H9 (cell line): ENCODE data around the gene DCST1. TPM values are rescaled to one million over a fixed set of nuclear protein-coding genes. Genes with fewer than 3 reads are reported as not detected.

ENCODE experiments used
- DNase-seq: peaks from one replicate; pipeline ENCODE4 v3.0.0-alpha.2; 2017
- H2AFZ ChIP-seq: one replicate; pipeline ENCODE4 v1.6.1; 2013; ENCODE audit warnings: mild to moderate bottlenecking, low read length, control low read depth, moderate library complexity
- H2AK5ac ChIP-seq: 2 replicates; pipeline ENCODE4 v1.6.1; 2013; ENCODE audit warnings: low read length, control low read depth, mixed read lengths; ENCODE audit not compliant: insufficient read length
- H2BK120ac ChIP-seq: one replicate; pipeline ENCODE4 v1.6.1; 2013; ENCODE audit warnings: low read depth, mild to moderate bottlenecking, low read length, control low read depth, inconsistent platforms; ENCODE audit not compliant: poor library complexity, severe bottlenecking
- H2BK12ac ChIP-seq: 2 replicates; pipeline ENCODE4 v1.6.1; 2013; ENCODE audit warnings: low read length, control low read depth, mixed read lengths, low read depth; ENCODE audit not compliant: insufficient read length
- H2BK15ac ChIP-seq: 2 replicates; pipeline ENCODE4 v1.6.1; 2013; ENCODE audit warnings: low read depth, low read length, control low read depth
- H2BK20ac ChIP-seq: one replicate; pipeline ENCODE4 v1.6.1; 2013; ENCODE audit warnings: low read depth, mild to moderate bottlenecking, low read length, control low read depth, inconsistent platforms; ENCODE audit not compliant: poor library complexity, severe bottlenecking
- H2BK5ac ChIP-seq: 2 replicates; pipeline ENCODE4 v1.6.1; 2013; ENCODE audit warnings: low read length, control low read depth, mixed read lengths; ENCODE audit not compliant: insufficient read length
- H3K14ac ChIP-seq: 2 replicates; pipeline ENCODE4 v1.6.1; 2013; ENCODE audit warnings: low read length, control low read depth; ENCODE audit not compliant: insufficient read depth
- H3K18ac ChIP-seq: 2 replicates; pipeline ENCODE4 v1.6.1; 2013; ENCODE audit warnings: low read depth, mild to moderate bottlenecking, mixed read lengths, low read length, control low read depth; ENCODE audit not compliant: insufficient read length
- H3K23ac ChIP-seq: 2 replicates; pipeline ENCODE4 v1.6.1; 2013; ENCODE audit warnings: low read length, control low read depth, mixed read lengths, low read depth; ENCODE audit not compliant: insufficient read length
- H3K23me2 ChIP-seq: 2 replicates; pipeline ENCODE4 v1.6.1; 2013; ENCODE audit warnings: low read depth, mild to moderate bottlenecking, mixed read lengths, low read length, control low read depth; ENCODE audit not compliant: insufficient read length, poor library complexity, severe bottlenecking
- H3K27ac ChIP-seq: 2 replicates; pipeline ENCODE4 v1.5.1; 2013; ENCODE audit warnings: low read length, control low read depth, mixed read lengths, low read depth; ENCODE audit not compliant: insufficient read length
- H3K27me3 ChIP-seq: 2 replicates; pipeline ENCODE4 v1.6.1; 2013; ENCODE audit warnings: low read length, control low read depth, inconsistent platforms; ENCODE audit not compliant: insufficient read depth
- H3K4ac ChIP-seq: 2 replicates; pipeline ENCODE4 v1.6.1; 2013; ENCODE audit warnings: low read depth, mild to moderate bottlenecking, control low read depth, inconsistent platforms, low read length, moderate library complexity
- H3K4me1 ChIP-seq: 2 replicates; pipeline ENCODE4 v1.6.1; 2013; ENCODE audit warnings: low read length, control low read depth, inconsistent platforms; ENCODE audit not compliant: insufficient read depth
- H3K4me2 ChIP-seq: 2 replicates; pipeline ENCODE4 v1.6.1; 2013; ENCODE audit warnings: low read length, control low read depth, mixed read lengths; ENCODE audit not compliant: insufficient read length, insufficient read depth
- H3K56ac ChIP-seq: 2 replicates; pipeline ENCODE4 v1.6.1; 2013; ENCODE audit warnings: low read depth, mild to moderate bottlenecking, mixed read lengths, low read length, control low read depth; ENCODE audit not compliant: insufficient read length
- H3K79me1 ChIP-seq: 2 replicates; pipeline ENCODE4 v1.6.1; 2013; ENCODE audit warnings: low read depth, mild to moderate bottlenecking, moderate library complexity, low read length, control low read depth, inconsistent platforms; ENCODE audit not compliant: insufficient read depth, poor library complexity, severe bottlenecking
- H3K79me2 ChIP-seq: 2 replicates; pipeline ENCODE4 v1.6.1; 2013; ENCODE audit warnings: low read length, control low read depth, inconsistent platforms; ENCODE audit not compliant: insufficient read depth
- H3K9ac ChIP-seq: 2 replicates; pipeline ENCODE4 v1.6.1; 2013; ENCODE audit warnings: low read length, control low read depth, mixed read lengths; ENCODE audit not compliant: insufficient read length; ENCODE audit errors: extremely low read depth
- H3K9me3 ChIP-seq: one replicate; pipeline ENCODE4 v1.6.1; 2013; ENCODE audit warnings: low read depth, low read length, inconsistent platforms; ENCODE audit not compliant: control insufficient read depth
- H3T11ph ChIP-seq: one replicate; pipeline ENCODE4 v1.6.1; 2013; ENCODE audit warnings: mild to moderate bottlenecking, low read length, control low read depth, inconsistent platforms
- H4K20me1 ChIP-seq: one replicate; pipeline ENCODE4 v1.6.1; 2013; ENCODE audit not compliant: control insufficient read depth, insufficient read length, insufficient read depth
- H4K5ac ChIP-seq: 2 replicates; pipeline ENCODE4 v1.6.1; 2013; ENCODE audit warnings: low read depth, mild to moderate bottlenecking, mixed read lengths, low read length, control low read depth; ENCODE audit not compliant: insufficient read length
- H4K8ac ChIP-seq: replicated peaks from 2 replicates; pipeline ENCODE4 v1.6.1; 2013; ENCODE audit warnings: low read length, control low read depth, mixed read lengths, low read depth; ENCODE audit not compliant: insufficient read length
- H4K91ac ChIP-seq: 2 replicates; pipeline ENCODE4 v1.6.1; 2013; ENCODE audit warnings: low read depth, mild to moderate bottlenecking, moderate library complexity, mixed read lengths, low read length, control low read depth; ENCODE audit not compliant: insufficient read length
- H3K27ac Mint-ChIP-seq, 3 experiments: 2 replicates in 2 of 3; 3 replicates in 1 of 3; pipeline ENCODE4 v1.8.0; 2020 to 2021; ENCODE audit warnings: mixed read lengths in 3 of 3, mild to moderate bottlenecking in 1 of 3, moderate library complexity in 1 of 3
- H3K27me3 Mint-ChIP-seq: 2 replicates; pipeline ENCODE4 v1.8.0; 2021; ENCODE audit warnings: low read depth, mild to moderate bottlenecking, moderate library complexity, mixed read lengths
- H3K36me3 Mint-ChIP-seq, 3 experiments: 2 replicates in 2 of 3; 3 replicates in 1 of 3; pipeline ENCODE4 v1.8.0; 2020 to 2021; ENCODE audit warnings: low read depth in 3 of 3, mixed read lengths in 3 of 3; ENCODE audit not compliant: insufficient read depth in 1 of 3
- H3K4me1 Mint-ChIP-seq, 2 experiments: 2 replicates each; pipeline ENCODE4 v1.8.0; 2020; ENCODE audit warnings: mixed read lengths in 2 of 2
- H3K4me3 Mint-ChIP-seq, 2 experiments: 2 replicates in 1 of 2; 3 replicates in 1 of 2; pipeline ENCODE4 v1.8.0; 2020 to 2021; ENCODE audit warnings: mild to moderate bottlenecking in 2 of 2, mixed read lengths in 2 of 2, moderate library complexity in 1 of 2
- H3K9me3 Mint-ChIP-seq, 2 experiments: 2 replicates in 1 of 2; 3 replicates in 1 of 2; pipeline ENCODE4 v1.8.0; 2020; ENCODE audit warnings: mild to moderate bottlenecking in 2 of 2, mixed read lengths in 2 of 2, moderate library complexity in 1 of 2
- WGBS: extraction: QIAGEN DNeasy Blood & Tissue Kit; methylation state at CpG from one replicate; pipeline ENCODE4 v1.1.7; 2013; ENCODE audit warnings: missing lambda C conversion rate, low lambda C conversion rate, mixed read lengths; ENCODE audit not compliant: insufficient read length; ENCODE audit errors: extremely low coverage; 5-methylcytosine and 5-hydroxymethylcytosine counted together
- total RNA-seq: library from RNA; stranded (reverse); gene quantifications from 2 replicates; pipeline ENCODE4 v1.2.1, GENCODE V29; 2021
- TF ChIP-seq, protein P1 (sequence below): fragments of 200-600 bp; sonication (generic); conservative IDR thresholded peaks from 3 replicates; pipeline ENCODE4 v1.8.0; 2021; ENCODE audit warnings: antibody characterized with exemption, mild to moderate bottlenecking

DCST1 gene
- total RNA-seq, 1 experiment from 2014 or later = not detected

DNA sequence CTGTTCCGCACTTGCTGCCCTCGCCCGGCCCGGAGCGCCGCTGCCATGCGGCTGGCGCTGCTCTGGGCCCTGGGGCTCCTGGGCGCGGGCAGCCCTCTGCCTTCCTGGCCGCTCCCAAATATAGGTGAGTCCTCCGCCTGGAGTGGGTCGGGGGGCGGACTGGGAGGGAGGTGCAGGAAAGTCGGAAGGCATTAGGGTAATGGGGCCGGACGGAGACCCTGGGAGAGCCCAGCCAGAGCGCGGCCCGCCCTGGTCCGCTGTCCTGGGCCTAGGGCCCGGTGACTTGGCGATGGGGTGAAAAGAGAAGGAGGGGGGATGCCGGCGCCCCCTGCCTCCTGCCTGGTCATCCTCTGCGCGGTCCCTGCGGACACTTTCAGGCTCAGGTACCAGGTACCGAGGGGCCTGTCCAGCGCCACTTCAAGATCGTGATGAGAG, 17.7 kb downstream of the DCST1 start:
- no peak for DNase-seq
- H2BK120ac ChIP-seq = no peak overlapping the region
- Mint-ChIP-seq H3K27me3 (peaks cover 19% of the 10 kb centered on the region), H3K27ac (no peak overlapping the region), H3K4me1 (peaks cover 23 to 39% of the 10 kb centered on the region in 2 experiments), H3K36me3 (peaks cover 5 to 9% (median 7%) of the 10 kb centered on the region in 3 experiments; a peak in 5 of 7 replicates), H3K4me3 (peak overlapping the region; percentile 64 to 83), H3K9me3 (no peaks in the 10 kb centered on the region)
- peaks cover 4% of the 10 kb centered on the region; the same call in 1 of the 2 replicates for H3K27me3 ChIP-seq
- H4K20me1 ChIP-seq = no peaks in the 10 kb centered on the region
- no peak overlapping the region for H2BK12ac ChIP-seq
- TF ChIP-seq, protein P1, sequence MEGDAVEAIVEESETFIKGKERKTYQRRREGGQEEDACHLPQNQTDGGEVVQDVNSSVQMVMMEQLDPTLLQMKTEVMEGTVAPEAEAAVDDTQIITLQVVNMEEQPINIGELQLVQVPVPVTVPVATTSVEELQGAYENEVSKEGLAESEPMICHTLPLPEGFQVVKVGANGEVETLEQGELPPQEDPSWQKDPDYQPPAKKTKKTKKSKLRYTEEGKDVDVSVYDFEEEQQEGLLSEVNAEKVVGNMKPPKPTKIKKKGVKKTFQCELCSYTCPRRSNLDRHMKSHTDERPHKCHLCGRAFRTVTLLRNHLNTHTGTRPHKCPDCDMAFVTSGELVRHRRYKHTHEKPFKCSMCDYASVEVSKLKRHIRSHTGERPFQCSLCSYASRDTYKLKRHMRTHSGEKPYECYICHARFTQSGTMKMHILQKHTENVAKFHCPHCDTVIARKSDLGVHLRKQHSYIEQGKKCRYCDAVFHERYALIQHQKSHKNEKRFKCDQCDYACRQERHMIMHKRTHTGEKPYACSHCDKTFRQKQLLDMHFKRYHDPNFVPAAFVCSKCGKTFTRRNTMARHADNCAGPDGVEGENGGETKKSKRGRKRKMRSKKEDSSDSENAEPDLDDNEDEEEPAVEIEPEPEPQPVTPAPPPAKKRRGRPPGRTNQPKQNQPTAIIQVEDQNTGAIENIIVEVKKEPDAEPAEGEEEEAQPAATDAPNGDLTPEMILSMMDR = no peak
- H2BK5ac ChIP-seq = no peak overlapping the region
- H3K18ac ChIP-seq = no peak overlapping the region
- H4K5ac ChIP-seq = no peak overlapping the region
- H3K56ac ChIP-seq = no peak overlapping the region
- no peak overlapping the region for H2BK20ac ChIP-seq
- no peak overlapping the region for H3K23ac ChIP-seq
- no peak overlapping the region for H4K91ac ChIP-seq
- no peak overlapping the region for H3T11ph ChIP-seq
- H4K8ac ChIP-seq = no peak overlapping the region
- no peaks in the 10 kb centered on the region for H3K79me1 ChIP-seq
- no peak overlapping the region for H3K4ac ChIP-seq
- no CpG with 5 or more reads among the region's 31 CpGs for WGBS
- no peak overlapping the region for H3K27ac ChIP-seq
- H3K9ac ChIP-seq = peak overlapping the region; percentile 4
- H3K9me3 ChIP-seq = no peaks in the 10 kb centered on the region
- H3K4me1 ChIP-seq = no peaks in the 10 kb centered on the region; the same call in 1 of the 2 replicates
- H3K23me2 ChIP-seq = peaks cover 16% of the 10 kb centered on the region
- no peak overlapping the region for H2AFZ ChIP-seq
- H3K4me2 ChIP-seq = peak overlapping the region; percentile 67
- H2BK15ac ChIP-seq = no peak overlapping the region
- no peak overlapping the region for H2AK5ac ChIP-seq
- H3K79me2 ChIP-seq = no peaks in the 10 kb centered on the region
- H3K14ac ChIP-seq = no peak overlapping the region
